AG08396 (cell line): ENCODE data around the gene PPARGC1A.
A peak's percentile ranks its signal among the peaks of the same experiment; 100 is the strongest.

Source experiments
- DNase-seq: peaks from one replicate; pipeline ENCODE4 v3.0.0; 2012; ENCODE audit warnings: low spot score, mixed read lengths

PPARGC1A gene, protein sequence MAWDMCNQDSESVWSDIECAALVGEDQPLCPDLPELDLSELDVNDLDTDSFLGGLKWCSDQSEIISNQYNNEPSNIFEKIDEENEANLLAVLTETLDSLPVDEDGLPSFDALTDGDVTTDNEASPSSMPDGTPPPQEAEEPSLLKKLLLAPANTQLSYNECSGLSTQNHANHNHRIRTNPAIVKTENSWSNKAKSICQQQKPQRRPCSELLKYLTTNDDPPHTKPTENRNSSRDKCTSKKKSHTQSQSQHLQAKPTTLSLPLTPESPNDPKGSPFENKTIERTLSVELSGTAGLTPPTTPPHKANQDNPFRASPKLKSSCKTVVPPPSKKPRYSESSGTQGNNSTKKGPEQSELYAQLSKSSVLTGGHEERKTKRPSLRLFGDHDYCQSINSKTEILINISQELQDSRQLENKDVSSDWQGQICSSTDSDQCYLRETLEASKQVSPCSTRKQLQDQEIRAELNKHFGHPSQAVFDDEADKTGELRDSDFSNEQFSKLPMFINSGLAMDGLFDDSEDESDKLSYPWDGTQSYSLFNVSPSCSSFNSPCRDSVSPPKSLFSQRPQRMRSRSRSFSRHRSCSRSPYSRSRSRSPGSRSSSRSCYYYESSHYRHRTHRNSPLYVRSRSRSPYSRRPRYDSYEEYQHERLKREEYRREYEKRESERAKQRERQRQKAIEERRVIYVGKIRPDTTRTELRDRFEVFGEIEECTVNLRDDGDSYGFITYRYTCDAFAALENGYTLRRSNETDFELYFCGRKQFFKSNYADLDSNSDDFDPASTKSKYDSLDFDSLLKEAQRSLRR

GRCh38 chr4:23889814-23890341, at the start of gene PPARGC1A:
Gene PPARGC1A, minus strand, starts transcription at chr4:23890047. Its CDS starts 90 bp downstream, at chr4:23889957.
- peak; percentile 36 for DNase-seq

- no peak for DNase-seq
These were observed 48.9 kb upstream of the PPARGC1A start for GRCh38 chr4:23938796-23939195.

- DNase-seq, result peak; percentile 15
These were observed 47.3 kb upstream of the PPARGC1A start for GRCh38 chr4:23937173-23937572.

DNA sequence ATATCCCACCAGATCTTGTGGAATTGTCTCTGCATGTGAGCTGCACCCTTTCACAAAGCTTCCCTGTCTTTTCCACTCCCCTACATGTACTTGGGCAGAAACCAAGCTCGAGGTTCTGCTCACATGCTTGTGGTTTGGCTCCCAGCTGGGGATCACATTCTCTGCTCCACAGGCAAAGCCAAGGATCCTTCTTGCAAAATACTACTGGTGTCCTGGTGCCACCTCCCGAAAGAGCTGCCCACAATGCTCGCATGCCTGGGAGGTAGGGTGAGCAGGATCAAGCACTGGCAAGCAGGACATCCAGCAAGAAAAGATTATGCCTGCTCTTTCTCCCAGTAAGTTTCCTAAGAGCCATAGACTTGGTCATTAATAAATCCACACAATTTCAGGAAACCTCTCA, 45.1 kb upstream of the PPARGC1A start:
- peak; percentile 81 for DNase-seq

DNA sequence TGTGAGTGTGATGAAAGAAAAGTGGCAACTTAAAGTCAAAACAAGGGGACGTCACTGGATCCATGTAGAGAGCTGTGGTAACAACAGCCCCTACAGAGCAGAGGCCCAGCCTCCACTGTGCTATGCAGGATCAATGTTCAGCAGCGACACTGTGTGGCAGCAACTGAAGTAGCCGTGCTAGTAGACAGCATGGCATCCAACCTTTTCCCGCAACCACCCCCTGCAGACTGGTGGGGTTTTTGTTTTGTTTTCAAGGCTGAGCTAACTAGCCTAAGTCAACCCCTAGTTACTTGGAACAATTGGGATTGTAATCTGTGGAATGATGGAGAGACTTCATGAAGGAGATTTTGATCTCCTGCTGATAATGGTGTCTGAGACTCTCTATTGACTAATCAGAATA, 44.4 kb upstream of the PPARGC1A start:
- DNase-seq, result no peak

DNA sequence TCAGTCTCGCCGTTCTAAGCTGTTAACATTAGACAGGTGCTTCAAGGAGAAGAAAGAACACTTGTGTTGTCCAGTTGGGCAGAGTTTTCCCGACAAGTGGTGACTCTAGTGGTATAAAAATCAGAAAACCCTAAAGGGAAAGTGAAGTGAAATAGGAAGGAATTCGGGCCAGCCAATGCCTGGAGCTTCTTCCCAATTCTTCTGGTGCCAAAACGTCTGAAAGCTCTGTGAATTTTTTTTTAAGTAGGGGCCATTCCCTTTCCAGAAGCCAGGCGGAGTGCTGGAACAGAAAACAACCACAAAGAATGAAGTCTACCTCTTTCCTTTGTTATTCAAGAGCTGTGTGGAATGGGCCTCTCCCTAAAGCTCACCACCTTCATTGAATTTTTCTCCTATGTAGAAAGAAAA, 43.1 kb upstream of the PPARGC1A start:
- peak; percentile 14 for DNase-seq

DNA sequence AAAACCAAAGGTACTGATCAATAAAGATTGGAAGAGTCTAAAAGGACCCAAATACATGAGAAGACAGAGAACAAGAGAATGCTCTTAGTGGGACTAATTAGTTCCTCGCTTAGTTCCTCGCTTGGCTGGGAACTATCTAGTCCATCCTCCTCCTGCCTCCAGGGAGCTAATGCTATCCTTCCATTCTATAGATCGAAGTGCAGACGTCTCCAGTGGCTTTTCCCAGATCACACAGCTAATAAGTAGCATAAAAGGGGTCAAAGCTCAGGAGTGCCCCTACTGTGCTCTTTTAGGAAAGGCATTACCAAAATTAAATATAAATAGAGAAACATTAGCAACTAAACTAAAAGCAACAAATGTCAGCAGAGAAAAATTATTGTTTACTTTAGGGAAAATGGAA, 42.3 kb upstream of the PPARGC1A start:
- DNase-seq, result no peak

- DNase-seq, result no peak
These were observed 41.6 kb upstream of the PPARGC1A start for GRCh38 chr4:23931489-23931830.

DNA sequence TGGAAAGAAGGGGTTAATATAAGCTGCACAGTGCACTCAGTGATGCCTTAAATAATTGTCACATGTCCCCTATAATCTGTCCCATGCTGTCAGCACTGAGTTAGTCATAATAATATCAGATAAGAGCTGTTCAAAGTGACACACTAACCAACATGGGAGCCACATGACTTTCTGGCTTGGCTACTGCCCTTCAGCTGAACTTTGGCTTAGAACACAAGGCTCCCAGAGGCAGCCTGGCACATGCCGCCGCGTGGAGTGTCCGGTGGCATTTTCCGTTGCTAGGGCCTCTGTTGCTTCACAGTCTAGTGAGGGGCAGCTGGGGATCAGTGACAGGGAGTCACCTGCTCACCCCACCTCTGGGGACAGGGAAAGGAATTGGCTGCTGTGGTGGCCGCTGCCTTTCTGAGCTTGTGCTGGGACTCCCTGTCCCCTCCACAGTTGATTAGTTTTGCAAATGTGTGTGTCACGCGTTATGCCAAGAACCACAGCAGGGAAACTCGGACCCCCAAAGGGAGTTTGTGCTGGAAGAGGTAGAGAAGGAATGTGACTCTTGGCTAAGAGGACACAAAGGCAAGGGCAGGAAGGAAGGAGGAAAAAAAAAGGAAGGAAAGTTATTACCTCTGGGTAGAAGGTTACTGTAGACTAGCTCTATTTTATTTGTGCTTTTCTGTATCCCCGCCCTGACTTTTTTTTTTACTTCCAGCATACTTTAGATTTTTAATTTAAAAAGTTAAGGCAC, 41.1 kb upstream of the PPARGC1A start:
- DNase-seq, result no peak

DNA sequence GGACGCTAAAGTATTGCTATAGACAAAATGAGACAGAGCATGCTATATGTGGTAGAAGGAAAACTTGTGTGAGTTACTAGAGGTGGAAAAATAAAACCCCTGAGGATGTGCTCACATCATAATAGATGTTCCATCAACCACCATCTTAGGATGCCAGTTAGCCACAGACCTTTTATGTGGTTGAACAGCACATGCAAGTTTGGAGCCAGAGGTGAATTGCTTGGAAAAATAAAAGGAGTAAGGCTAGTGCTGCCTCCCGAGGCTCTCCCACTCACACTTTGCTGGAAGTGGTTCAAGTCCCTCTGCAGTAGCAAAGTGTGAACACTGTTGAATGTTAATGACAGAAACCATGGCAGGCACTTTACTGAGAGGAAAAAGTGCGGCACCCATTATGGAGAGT, 39.4 kb upstream of the PPARGC1A start:
- DNase-seq, result no peak

DNA sequence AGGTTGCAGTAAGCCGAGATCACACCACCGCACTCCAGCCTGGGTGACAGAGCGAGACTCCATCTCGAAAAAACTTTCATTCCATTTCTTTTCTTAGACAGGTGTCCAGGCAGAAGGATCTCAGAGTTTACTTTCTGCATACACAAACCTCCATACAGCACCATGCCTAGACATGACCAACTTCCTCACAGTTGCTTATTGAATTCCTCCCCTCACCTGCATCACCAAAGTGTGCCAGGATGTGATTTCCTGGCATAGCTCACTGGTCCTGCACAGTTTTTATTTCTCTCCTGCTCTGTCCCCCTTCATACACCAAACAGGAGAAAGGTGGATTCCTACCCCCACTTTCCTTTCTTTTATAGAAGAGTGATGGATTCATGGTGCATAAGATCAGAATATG, 34.7 kb upstream of the PPARGC1A start:
- DNase-seq, result no peak

GRCh38 chr4:23923840-23924239, 34.0 kb upstream of the PPARGC1A start:
- no peak for DNase-seq

- DNase-seq, result no peak
These were observed 33.3 kb upstream of the PPARGC1A start for GRCh38 chr4:23923141-23923540.

DNA sequence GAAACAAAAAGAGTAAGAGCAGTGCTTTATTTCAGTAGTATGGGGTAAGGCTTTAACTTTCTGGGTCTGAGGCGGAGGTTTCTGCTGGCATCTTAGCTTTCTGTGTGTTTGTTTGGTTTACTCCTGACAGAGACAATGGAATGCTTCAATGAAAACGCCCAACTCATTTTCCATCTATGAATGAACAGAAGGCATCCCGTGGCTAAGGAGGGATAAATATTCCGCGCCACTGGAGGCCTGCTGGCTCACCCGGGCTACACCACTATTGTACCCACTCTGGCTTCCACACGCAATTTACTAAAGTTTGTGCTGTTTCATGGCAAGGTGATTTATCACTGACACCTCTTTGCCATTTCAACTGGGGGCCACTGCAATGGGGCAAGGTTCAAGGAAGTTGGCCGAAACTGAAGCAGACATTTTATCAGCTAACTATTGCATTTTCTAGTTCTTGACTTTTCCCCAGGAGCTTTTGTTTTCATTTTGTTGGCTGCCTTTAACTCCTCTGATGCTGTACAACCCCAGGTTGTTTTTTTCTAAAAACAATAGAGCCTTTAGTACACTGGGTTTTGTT, 32.8 kb upstream of the PPARGC1A start:
- DNase-seq, result no peak

DNA sequence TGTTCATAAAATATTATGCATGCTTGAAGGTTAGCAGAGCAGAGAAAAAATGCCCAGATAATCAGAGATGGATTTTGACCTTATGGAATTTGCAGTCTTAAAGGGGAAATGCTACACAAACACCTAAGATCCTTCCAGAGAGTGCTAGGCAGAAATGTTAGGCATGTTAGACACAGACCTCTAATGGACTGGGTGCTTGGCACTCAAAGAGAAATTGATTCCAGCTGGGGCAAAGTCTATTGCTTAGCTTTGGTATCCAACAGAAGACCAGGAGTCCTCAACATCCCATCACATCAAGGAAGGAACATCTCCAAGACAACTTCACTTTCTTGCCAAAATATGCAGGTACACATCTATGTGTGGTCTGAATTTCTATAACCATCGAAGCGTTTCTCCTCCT, 32.2 kb upstream of the PPARGC1A start:
- no peak for DNase-seq

GRCh38 chr4:23921447-23921845, 31.6 kb upstream of the PPARGC1A start:
- DNase-seq, result no peak

DNA sequence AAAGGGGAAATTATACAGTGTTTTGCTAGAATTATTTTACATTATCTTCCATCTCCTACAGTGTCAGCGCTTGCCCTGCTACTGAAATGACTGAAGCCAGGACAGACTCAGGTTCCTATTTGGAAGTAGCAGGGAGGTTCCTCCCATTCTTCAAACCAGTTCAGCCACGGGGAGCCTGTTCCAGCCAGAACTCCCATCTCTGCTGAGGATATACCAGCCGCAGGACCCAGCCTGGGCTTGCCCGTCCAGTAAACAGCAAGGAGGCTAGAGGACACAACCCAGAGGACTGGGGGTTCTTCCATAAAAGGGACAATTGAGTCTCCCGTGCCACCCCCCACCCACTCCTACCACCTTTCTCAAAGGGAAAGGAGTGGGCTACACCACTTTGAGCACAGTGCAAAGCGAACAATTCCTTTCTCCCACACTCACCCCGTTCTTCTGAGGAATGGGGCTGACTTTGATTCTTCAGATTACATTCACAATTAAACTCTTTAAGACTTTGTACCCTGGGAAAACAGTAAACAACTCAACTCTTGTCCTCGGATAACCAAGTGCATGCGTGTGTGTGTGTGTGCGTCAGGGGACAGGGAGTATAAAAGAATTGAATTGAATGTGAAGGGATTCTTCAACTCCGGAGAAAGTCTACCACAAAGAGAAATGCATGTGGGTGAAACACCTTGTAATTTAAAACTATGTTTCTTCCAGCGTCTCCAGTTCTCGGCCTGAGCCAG, 31.0 kb upstream of the PPARGC1A start:
- no peak for DNase-seq

DNA sequence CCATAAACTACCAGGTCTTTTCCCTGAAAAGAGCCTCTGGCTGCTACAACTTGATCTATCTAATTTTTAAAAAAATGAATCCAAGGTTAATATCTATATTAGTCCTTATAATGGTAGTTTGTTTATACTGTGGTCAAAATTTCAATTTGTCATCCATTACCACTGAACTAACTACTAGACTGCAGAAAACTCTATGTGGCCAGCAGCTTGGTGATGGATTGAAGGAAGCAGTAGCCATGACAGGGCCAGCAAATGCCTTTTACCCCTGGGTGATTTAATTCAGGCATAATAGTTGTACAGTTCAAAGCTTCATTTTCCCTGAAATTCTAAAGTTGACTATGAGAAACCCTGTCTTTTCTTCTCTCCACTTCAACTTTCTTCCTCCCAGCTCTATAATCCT, 30.4 kb upstream of the PPARGC1A start:
- DNase-seq, result no peak

DNA sequence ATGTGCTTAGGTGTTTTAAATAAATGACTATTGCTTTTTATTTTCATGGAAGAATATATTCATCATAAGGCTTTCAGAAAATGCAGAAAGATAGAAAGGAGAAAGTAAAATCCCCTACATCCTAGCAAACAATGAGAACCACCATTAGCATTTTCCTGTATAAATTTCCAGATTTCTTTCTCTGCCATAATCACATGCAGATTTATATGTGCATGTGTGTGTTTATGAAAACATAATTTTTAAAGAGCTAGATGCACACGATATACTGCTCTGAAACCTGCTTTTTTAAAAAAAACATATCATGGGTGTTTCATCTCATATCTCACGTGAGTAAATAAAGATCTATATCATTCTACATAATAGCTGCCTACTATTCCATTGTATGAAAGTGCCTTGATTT, 26.4 kb upstream of the PPARGC1A start:
- no peak for DNase-seq

- no peak for DNase-seq
These were observed 25.7 kb upstream of the PPARGC1A start for GRCh38 chr4:23915459-23916132.
